Stimulated activated naive CD8-positive, alpha-beta T cell treated with anti-CD3 and anti-CD28 coated beads, Interleukin-15, amount 100 ng/mL, for 72 hours (primary cell): ENCODE measurements around the gene AMN.

ENCODE experiments used
- ATAC-seq: fragments of 150-1000 bp; cut with Tn5 transposase; 2 replicates; pipeline ENCODE4 v1.10.0; 2021; ENCODE audit warnings: mild to moderate bottlenecking, moderate library complexity
- DNase-seq, 2 donors: peaks; one replicate each; pipeline ENCODE4 v3.0.0; 2021 to 2022
- H3K27ac Mint-ChIP-seq, 2 donors: one replicate each; pipeline ENCODE4 v1.8.0; 2022; ENCODE audit warnings: mild to moderate bottlenecking in 2 of 2, mixed read lengths in 2 of 2, moderate library complexity in 2 of 2
- H3K27me3 Mint-ChIP-seq: one replicate; pipeline ENCODE4 v1.8.0; 2022; ENCODE audit warnings: mixed read lengths
- H3K4me1 Mint-ChIP-seq: one replicate; pipeline ENCODE4 v1.8.0; 2022; ENCODE audit warnings: mild to moderate bottlenecking, mixed read lengths
- H3K4me3 Mint-ChIP-seq, 2 donors: one replicate each; pipeline ENCODE4 v1.8.0; 2022; ENCODE audit warnings: mild to moderate bottlenecking in 2 of 2, mixed read lengths in 2 of 2, moderate library complexity in 1 of 2
- H3K9me3 Mint-ChIP-seq, 2 donors: one replicate each; pipeline ENCODE4 v1.8.0; 2022; ENCODE audit warnings: mixed read lengths in 2 of 2

Gene AMN

DNA sequence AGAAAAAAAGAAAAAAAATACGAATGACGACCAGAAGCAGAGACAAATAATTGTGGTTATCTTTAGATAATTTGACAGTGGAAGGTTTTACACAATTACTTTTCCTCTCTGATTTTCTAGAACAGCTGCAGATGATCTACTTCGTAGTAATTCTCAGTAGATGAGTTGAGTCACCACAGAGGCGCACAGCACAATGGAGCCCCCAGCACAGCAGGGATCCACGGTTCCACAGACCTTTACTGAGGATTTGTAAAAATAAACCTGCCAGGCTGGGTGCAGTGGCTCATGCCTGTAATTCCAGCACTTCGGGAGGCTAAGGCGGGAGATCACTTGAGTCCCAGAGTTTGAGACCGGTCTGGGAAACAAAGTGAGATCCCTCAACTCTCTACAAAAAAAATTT is 29.3 kb downstream of the AMN start:
- H3K27me3 Mint-ChIP-seq = no peaks in the 10 kb centered on the region
- H3K9me3 Mint-ChIP-seq = no peaks in the 10 kb centered on the region
- H3K4me1 Mint-ChIP-seq = peaks cover 26% of the 10 kb centered on the region
- H3K27ac Mint-ChIP-seq = no peak overlapping the region
- DNase-seq (no peak), ATAC-seq (no peak)
- H3K4me3 Mint-ChIP-seq = no peak overlapping the region

- H3K27ac Mint-ChIP-seq = no peak overlapping the region
- no peak for DNase-seq
Measured at GRCh38 chr14:102952276-102952675, 29.8 kb downstream of the AMN start.

DNA sequence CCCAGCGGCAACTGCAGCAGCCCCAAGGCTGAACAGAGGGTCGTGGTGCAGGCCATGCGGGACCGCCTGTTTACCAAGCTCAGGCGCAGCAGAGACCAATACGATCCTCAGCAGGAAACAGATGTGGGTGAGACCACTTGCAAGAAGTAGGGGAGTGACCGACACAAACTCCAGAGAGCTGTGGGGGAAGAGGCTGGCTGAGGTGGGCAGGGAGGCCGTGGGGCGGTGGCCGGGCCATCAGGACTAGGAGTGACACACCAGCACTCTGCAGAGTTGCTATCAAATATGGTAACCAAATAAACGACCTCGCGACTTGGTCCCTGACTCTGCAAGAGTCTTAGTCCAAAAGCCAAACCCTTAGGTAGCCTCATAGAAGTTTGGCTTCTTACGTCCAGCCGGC is 30.6 kb downstream of the AMN start:
- no peak overlapping the region for H3K27ac Mint-ChIP-seq
- H3K9me3 Mint-ChIP-seq = no peaks in the 10 kb centered on the region
- H3K27me3 Mint-ChIP-seq = no peaks in the 10 kb centered on the region
- ATAC-seq (no peak), DNase-seq (no peak)
- peaks cover 15% of the 10 kb centered on the region for H3K4me1 Mint-ChIP-seq
- H3K4me3 Mint-ChIP-seq = no peak overlapping the region

More at GRCh38 chr14:102952276-102952675, 29.8 kb downstream of the AMN start:
- Mint-ChIP-seq H3K27me3 (no peaks in the 10 kb centered on the region), H3K4me1 (peaks cover 21% of the 10 kb centered on the region), H3K4me3 (no peak overlapping the region), H3K9me3 (no peaks in the 10 kb centered on the region)
- ATAC-seq = no peak

- H3K27me3 Mint-ChIP-seq = no peaks in the 10 kb centered on the region
- peaks cover 8% of the 10 kb centered on the region for H3K4me1 Mint-ChIP-seq
- DNase-seq = no peak
- H3K9me3 Mint-ChIP-seq = no peaks in the 10 kb centered on the region
- H3K4me3 Mint-ChIP-seq = no peak overlapping the region
- ATAC-seq = no peak
- H3K27ac Mint-ChIP-seq = no peak overlapping the region
Measured at GRCh38 chr14:102954081-102954789, 31.8 kb downstream of the AMN start.

DNA sequence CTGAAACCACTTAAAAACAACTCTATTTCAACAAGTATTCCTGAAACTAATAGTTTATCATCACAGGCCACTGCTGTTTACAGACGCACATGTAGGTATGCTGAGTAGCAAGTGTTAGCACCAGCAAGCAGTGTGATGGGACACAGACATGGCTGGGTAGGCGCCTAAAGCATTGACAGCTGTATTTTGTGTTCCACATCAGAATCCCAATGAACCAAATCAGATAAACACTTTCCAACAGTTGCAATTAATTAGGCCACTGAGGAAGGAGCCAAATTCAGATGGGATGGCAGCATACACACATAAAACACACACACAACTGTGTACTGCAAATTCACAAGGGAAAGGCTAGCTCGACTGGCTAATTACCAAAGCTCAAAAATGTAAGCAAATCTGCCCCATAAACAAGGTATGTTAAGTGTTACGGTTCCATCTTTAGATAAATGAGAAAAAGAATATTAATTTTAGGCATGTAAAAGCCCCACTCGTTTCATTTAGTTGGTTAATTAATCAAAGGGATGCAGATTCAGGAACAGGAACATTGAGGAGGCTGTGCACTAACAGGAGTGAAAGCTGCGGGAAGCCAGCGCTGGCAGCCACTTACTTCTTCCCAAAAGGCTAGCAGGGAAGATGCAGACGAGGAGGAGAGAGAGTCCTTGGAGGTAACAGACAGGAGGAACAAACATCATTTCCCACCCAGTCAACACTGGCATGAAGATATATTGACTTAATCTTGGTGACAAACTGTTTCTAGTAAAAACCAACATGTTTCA is 33.4 kb downstream of the AMN start:
- no peak overlapping the region for H3K27ac Mint-ChIP-seq
- no peak for DNase-seq

DNA sequence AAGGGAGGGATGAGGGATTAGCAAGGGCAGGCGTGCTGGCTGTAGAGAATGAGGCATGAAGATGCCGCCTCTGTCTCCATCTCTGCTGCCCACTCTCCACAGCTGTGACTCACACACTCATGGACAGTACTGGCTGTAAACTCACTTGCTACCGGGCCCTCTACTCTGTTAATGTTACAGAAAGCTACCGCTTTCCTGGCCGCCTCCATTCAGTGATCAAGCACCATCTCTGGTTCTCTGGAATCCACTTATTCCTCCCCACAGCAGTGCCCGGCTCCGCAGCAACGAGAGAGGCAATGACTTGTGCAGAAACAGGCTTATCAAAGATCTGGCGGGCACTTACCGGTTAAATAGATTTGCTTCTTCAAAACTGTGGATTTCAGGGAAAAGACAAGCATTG is 34.8 kb downstream of the AMN start:
- ATAC-seq (no peak), DNase-seq (no peak)
- Mint-ChIP-seq H3K4me3 (no peak overlapping the region), H3K4me1 (no peaks in the 10 kb centered on the region), H3K27ac (no peak overlapping the region), H3K27me3 (no peaks in the 10 kb centered on the region), H3K9me3 (no peaks in the 10 kb centered on the region)

More for the DNA sequence above, 33.4 kb downstream of the AMN start:
- no peak overlapping the region for H3K4me3 Mint-ChIP-seq
- H3K4me1 Mint-ChIP-seq = no peaks in the 10 kb centered on the region
- no peaks in the 10 kb centered on the region for H3K27me3 Mint-ChIP-seq
- ATAC-seq = no peak
- H3K9me3 Mint-ChIP-seq = no peaks in the 10 kb centered on the region

DNA sequence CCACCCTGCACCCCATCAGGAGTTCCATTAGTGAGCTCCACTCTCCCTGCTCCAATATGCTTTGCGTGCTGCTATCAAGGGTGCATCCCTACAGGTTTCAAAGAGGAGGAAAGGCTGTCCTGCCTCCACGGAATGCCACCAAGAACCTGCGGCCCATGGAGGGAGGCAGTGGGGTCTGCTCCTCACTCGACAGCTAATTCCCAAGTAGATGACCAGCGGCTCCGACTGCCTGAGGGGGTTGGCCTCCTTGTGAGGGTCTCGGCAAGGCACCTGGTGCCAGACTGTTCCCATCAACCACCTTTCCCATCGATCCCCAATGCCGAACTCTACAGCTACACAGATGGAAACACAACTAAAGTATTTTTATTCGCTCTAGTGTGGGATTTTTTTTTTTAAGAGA is 36.0 kb downstream of the AMN start:
- ATAC-seq = no peak
- Mint-ChIP-seq H3K9me3 (no peaks in the 10 kb centered on the region), H3K27ac (no peak overlapping the region)

DNA sequence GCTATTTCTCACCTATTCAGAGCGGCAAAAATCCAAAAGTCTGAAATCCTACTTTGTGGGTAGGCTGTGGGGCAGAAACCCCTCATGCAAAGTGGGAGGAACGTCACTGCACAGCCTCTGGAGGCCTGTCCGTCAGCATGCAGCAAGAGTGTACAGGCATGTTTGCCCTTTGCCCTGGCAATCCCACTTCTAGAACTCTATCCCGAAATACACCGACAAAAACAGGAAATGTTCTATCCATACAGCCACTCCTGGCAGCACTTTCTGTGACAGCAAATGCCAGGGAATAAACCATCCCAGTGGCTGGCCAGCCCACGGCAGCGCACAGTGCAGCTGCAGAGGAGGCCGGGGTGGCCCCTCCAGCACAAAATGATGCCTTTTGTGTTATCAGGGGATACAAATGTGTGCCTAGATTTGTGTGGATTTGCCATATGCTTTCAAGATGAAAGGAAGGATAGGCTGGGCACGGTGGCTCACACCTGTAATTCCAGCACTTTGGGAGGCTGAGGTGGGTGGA is 39.7 kb downstream of the AMN start:
- Mint-ChIP-seq H3K4me3 (no peak overlapping the region), H3K27ac (peak overlapping the region in 1 of 2 donors; percentile 3), H3K4me1 (no peaks in the 10 kb centered on the region), H3K27me3 (no peaks in the 10 kb centered on the region), H3K9me3 (no peaks in the 10 kb centered on the region)
- DNase-seq (no peak), ATAC-seq (no peak)

More for the DNA sequence above, 36.0 kb downstream of the AMN start:
- Mint-ChIP-seq H3K4me1 (no peaks in the 10 kb centered on the region), H3K4me3 (no peak overlapping the region), H3K27me3 (no peaks in the 10 kb centered on the region)
- DNase-seq = no peak

DNA sequence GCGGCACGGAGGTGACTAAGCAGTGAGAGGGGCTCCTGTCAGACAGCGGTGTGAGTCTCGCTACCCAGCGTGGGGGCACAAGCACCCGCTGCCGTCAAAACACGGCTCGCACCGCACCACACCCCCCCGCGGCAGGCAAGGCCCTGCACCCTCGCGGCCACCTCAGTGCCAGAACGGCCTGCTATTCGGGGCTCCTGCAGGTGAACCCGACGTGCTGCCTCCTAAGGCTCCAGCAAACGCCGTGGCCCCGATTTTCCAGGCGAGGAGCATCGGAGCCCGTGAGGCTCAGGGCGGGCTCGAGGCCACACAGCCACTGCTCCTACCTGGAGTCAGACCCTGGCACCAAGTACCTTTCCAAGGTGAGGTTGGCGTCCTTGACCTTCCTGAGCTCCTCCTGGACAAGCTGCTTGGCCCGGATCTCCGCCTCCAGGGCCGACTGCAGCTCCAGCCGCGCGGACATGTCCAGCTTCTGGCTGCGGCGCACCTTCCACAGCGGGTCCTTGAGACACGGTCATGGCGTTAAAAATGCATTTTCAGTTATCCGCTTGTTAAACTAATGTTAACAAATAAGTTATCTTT is 41.8 kb downstream of the AMN start:
- Mint-ChIP-seq H3K4me1 (no peaks in the 10 kb centered on the region), H3K27ac (no peak overlapping the region), H3K4me3 (no peak overlapping the region), H3K27me3 (no peaks in the 10 kb centered on the region), H3K9me3 (no peaks in the 10 kb centered on the region)
- ATAC-seq (no peak), DNase-seq (no peak)

- no peak for DNase-seq
- no peaks in the 10 kb centered on the region for H3K27me3 Mint-ChIP-seq
- H3K9me3 Mint-ChIP-seq = no peaks in the 10 kb centered on the region
- ATAC-seq = no peak
- no peak overlapping the region for H3K4me3 Mint-ChIP-seq
- no peaks in the 10 kb centered on the region for H3K4me1 Mint-ChIP-seq
- no peak overlapping the region for H3K27ac Mint-ChIP-seq
Measured at GRCh38 chr14:102965282-102965681, 42.8 kb downstream of the AMN start.

DNA sequence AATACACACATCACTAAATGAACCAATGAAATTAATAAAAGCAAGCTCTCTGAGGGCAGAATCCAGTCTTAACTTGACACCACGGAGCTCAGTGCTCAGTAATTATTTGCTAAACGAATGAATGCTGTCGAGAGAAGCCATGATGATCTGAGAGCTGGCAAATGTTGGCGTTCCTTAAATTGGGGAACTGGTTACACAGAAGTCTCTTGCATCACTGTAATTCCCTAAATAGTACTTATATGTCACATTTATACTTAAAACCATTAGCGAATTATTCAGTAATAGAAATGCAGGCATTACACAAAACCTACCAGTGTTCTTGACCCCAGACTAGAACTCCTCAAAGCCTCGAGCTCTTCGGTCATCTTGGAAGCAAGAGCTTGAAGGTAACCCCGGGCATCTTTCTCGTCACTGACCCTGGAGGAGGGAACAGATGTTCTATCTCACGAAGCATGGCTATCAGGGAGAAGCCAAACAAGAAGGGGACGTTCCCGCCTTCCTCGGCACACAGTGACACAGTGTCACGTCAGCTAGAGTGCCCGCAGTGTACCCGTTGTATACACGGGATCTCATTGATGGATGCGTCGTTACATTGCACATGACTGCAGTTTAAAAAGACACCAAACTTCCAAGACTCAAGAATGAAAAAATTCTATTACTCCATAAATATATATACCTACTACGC is 43.6 kb downstream of the AMN start:
- no peaks in the 10 kb centered on the region for H3K4me1 Mint-ChIP-seq
- no peak overlapping the region for H3K27ac Mint-ChIP-seq
- ATAC-seq (no peak), DNase-seq (no peak)
- no peak overlapping the region for H3K4me3 Mint-ChIP-seq
- H3K9me3 Mint-ChIP-seq = no peaks in the 10 kb centered on the region
- no peaks in the 10 kb centered on the region for H3K27me3 Mint-ChIP-seq

DNA sequence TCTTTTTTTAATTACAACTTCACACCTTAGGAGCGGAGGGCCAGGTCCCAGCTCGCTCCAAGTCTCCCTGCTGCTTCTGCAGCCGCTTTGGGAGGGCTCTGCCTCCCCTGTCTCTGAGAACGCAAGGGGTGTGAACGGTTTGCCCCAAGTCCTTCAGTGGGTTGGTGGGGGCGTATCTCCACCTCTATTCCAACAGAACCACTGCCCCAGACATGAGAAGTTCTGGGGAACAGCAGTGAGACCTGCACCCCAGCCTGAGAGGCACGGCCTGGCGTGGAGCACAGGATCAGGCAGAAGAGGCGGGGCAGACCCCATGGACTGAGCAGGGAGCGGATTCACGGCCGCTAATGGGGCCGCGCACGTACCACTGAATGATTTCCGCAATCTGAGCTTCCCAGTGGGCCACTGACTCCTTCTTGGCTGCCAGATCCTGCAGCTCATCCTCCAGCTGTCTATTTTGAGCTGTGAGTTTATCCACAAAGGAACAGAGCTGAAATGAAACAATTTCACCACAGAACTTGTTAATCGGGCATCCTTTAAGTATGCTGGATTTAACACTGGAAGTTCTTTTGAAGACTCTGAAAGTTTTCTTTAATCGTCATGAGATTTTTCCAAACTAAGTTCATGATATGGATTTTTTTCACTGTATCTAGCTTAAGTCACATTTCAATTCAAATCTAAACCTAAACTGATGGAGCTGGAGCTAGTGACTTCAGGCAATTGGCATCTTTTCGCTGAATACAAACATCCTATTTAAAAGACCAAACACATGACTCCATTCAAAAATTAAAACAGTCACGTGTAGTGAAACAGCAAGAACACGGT is 44.4 kb downstream of the AMN start:
- no peak overlapping the region for H3K4me3 Mint-ChIP-seq
- no peak overlapping the region for H3K27ac Mint-ChIP-seq
- no peaks in the 10 kb centered on the region for H3K27me3 Mint-ChIP-seq
- ATAC-seq (no peak), DNase-seq (no peak)
- no peaks in the 10 kb centered on the region for H3K9me3 Mint-ChIP-seq
- no peaks in the 10 kb centered on the region for H3K4me1 Mint-ChIP-seq

- Mint-ChIP-seq H3K9me3 (no peaks in the 10 kb centered on the region), H3K4me3 (no peak overlapping the region), H3K4me1 (no peaks in the 10 kb centered on the region), H3K27me3 (no peaks in the 10 kb centered on the region), H3K27ac (no peak overlapping the region)
- DNase-seq = no peak
- no peak for ATAC-seq
Measured at GRCh38 chr14:102967506-102967795, 45.0 kb downstream of the AMN start.

DNA sequence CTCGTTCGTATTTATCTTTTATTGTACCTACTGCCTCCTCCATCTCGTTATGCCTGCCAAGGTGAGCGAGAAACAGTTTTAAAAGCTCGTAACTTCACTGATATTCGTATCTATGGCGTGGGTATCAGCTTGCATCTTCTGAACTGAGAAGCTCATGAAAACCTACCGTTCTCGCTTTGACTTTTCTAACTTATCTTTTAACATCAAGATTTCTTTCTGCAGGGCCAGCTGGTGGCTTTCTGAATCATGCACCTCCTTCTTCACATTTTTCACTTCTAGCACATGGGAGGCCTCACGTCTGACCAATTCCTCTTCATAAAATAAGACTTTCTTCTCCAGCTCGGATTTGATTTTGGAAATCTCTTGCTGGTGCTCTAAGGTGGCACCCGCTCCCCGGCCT is 45.8 kb downstream of the AMN start:
- Mint-ChIP-seq H3K9me3 (no peaks in the 10 kb centered on the region), H3K4me1 (no peaks in the 10 kb centered on the region), H3K4me3 (no peak overlapping the region), H3K27ac (peak overlapping the region in 1 of 2 donors; percentile 10), H3K27me3 (no peaks in the 10 kb centered on the region)
- no peak for DNase-seq
- no peak for ATAC-seq
